KBM-7 (cell line): ENCODE results near the gene KDM3B.

ENCODE experiments used
- DNase-seq: peaks from one replicate; pipeline ENCODE4 v3.0.0-alpha.2; 2015
- in situ Hi-C: fragments of 300-500 bp; cut with MboI; formaldehyde crosslinking; loops from 2 replicates; pipeline ENCODE4 v1.14.3; 2020; ENCODE audit warnings: low sequenced_read_pairs, low pct_unique_long_range_greater_than_20kb, mixed read lengths

KDM3B gene

GRCh38 chr5:138344887-138345622, 7.4 kb upstream of the KDM3B start:
- DNase-seq = no peak
- in situ Hi-C loops = no loop called here

DNA sequence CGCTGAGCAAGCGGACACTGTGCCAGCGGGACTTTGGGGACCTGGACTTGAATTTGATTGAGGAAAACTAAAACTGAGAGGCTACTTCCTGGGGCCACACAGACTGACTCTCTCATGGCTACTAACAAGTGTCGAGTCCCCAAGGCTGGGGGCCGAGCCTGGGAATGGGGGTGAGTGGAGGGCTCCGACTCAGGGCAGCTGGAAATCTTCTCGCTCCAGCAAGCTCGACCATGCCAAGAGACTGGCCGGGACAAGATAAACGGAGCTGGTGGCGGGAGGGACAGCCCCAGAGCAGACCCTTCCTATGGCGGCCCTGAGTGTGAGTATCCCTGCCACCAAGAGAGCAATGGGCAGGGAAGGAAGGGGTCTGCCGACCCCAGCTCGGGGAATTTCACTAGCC, 5.6 kb upstream of the KDM3B start:
- DNase-seq = no peak
- in situ Hi-C loops = no loop called here

- in situ Hi-C loops = no loop called here
- DNase-seq = peak; percentile 31
Observed at GRCh38 chr5:138349852-138350562, 2.5 kb upstream of the KDM3B start.

DNA sequence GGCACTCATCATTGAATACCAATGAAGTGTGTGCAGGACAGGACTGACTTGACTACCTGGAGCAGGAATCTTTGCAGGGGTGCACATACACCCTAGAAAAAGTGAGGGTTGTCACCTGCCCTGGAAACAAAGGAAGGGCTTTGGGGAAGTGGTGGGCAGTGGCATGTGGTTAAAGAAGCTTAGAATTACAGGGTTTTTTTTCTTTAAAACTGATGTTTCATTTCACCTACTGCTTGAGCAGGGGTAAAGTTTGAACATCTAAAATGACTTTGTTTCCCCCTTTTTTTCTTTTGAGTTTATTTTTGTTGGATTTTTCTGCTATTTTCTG, 2.0 kb upstream of the KDM3B start:
- in situ Hi-C loops = no loop called here
- DNase-seq = peak; percentile 28

DNA sequence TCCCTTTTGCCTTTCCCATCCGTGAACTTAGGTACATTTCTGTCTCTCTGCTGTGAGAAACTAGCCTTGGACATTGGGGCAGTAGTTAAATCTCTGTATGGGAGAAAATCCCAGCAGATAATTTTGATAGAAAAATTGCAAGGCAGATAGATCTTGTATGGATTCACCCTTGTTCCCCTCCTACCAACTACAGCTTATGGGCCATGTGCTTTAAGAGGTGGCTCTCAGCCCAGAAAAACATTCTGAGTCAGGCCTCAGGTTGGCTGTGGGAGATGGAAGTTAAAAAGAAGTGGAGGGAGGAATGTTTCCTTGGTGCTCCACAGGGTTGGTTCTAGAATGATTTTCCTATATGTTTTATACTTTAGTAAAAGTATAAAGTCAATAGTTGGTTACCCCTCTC, 1.4 kb upstream of the KDM3B start:
- DNase-seq = no peak
- in situ Hi-C loops = no loop called here

DNA sequence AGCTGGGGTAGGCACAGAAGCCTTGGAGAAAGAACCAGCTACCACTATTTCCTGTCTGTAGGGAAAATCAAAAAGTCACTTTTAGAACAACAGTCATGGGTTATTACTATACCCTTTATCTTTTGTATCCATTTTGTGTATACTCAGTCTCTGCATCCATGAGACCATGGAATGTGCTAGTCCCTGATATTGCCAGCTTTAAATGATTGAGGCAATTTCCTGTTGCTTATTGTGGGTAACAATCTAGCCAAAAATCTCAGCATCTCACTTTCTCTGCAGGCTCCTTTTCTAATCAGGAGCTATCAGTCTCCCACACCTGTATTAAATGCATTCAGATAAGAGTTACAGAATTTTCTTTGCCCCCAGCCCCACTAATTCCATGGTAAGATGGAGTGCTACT, 968 bp upstream of the KDM3B start:
- in situ Hi-C loops = no loop called here
- no peak for DNase-seq

DNA sequence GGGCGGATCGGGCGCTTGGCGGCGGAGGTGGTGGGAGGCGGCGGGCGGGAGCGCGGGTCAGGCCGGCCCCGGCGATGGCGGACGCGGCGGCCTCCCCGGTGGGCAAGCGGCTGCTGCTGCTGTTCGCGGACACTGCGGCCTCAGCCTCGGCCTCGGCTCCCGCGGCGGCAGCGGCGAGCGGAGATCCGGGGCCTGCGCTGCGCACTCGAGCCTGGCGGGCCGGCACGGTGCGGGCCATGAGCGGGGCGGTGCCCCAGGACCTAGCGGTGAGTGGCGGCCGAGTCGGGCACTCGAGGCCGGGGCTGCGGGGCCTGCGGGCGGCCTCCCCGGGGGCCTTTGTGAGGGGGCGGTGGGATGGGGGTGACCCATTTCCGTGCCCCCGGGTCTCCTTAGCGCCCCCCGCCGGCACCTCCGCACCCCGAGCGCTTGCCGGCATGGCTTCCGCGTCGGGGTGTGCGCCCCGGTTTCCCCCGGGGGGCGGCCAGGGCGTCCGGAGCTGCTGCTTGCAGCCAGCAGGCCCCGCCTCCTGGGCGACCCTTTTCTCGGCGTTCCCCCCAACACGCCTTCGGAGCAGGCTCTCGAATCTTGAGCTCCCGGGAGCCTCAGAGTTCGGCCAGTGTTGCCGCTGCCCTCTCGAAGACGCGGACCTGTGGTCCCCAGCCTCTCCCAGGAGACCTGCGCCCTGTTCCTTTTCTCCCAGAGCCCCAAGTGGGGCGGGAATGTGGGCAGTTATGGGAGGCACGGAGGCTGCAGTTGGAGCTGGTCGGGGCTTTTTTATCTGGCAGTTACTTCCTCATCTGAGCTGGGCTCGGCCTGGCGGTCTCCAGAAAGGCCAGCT, 456 bp downstream of the KDM3B start:
- peak; percentile 87 for DNase-seq
- in situ Hi-C loops = no loop called here

DNA sequence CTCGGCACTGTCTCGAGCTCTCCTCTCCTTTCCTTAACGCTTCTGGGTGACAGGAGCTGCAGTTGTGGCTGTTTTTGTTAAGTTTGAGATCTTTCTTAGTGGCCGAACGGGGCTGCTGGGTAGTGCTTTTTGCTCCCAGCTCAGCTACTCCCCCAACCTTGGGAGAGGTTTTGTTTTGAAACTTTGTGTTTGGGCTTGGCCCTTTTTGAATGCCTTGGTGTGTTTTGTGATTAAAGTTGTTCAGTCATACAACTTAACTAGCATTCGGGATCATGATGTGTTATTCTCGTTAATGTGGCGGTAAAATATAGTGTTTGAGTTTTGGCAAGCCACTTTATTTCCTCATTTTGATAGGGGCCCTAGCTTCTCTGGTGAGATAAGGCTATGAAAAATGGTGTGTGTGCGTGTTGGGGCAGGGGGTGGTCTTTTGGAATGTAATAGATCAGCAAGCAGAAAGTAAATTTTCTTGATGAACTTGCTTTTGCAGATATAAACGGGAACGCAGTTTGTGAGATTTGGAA, 1.1 kb downstream of the KDM3B start:
- DNase-seq = no peak
- in situ Hi-C loops = no loop called here

GRCh38 chr5:138354387-138354786, 1.9 kb downstream of the KDM3B start:
- DNase-seq = no peak
- in situ Hi-C loops = no loop called here

DNA sequence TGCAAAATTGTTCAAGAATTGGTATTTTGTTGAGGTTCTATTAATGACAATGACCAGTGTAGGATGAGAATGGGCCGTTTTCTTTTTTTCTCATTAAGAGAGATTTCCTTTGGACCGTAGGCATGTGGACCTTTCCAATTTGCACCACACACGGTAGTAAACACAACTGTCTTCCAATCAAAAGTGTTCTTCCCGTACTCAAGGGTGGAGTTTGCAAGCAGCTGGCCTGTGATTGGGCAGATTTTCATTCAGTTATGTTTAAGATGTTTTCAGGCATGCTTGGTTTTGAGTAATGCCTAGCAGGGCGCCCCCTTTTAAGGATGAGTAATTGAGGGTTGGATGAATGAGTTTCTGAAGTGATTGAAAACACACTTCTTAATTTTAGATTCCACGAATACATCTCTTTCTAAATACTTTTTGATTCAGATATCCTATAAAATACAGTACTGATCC, 2.5 kb downstream of the KDM3B start:
- peak; percentile 75 for DNase-seq
- in situ Hi-C loops = no loop called here

GRCh38 chr5:138359621-138360020, 7.1 kb downstream of the KDM3B start:
- DNase-seq = no peak
- in situ Hi-C loops = no loop called here

DNA sequence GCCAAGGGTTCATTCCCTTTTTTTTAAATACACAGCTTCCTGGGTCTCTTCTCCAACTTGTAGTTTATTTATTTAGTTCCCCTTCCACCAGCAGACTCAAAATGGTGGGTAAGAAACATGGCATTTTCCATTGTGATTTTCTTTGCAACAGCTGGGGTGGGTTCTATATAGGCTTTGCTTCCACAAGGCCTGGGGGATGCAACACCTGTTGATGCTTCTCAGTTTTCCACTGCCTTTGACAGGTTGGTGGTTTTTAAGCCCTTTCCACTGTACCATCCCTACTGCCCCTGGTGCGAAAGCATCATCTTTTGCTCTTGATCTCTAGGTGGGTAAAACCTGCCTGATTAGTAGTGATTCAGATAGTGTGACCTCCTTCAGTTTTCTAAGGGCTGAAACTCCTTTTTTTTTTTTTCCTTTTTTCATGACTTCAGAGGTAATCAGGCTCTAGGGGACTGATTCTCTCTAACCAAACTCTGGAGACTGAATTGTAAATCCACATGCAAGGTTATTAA, 8.5 kb downstream of the KDM3B start:
- DNase-seq = no peak
- in situ Hi-C loops = no loop called here

DNA sequence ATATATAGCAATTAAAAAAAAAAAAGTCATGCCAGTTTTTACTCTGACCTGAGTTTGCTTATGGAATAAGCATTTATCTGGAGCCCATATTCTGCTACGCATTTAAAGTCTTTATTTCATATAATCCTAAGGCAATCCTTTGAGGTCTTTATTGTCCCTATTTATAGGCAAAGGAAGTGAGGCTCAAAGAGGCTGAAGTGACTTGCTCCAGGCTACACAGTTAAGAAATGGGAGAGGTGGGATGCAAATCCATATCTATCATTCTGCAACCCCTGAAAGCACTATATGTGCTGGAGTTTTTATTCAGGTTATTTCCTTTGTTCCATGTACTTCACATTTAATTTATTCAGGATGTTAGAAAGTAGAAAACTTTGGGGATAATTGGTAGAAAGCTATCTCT, 12.1 kb downstream of the KDM3B start:
- DNase-seq = no peak
- in situ Hi-C loops = no loop called here

- in situ Hi-C loops = no loop called here
- DNase-seq = no peak
Observed at GRCh38 chr5:138366632-138367382, 14.3 kb downstream of the KDM3B start.

DNA sequence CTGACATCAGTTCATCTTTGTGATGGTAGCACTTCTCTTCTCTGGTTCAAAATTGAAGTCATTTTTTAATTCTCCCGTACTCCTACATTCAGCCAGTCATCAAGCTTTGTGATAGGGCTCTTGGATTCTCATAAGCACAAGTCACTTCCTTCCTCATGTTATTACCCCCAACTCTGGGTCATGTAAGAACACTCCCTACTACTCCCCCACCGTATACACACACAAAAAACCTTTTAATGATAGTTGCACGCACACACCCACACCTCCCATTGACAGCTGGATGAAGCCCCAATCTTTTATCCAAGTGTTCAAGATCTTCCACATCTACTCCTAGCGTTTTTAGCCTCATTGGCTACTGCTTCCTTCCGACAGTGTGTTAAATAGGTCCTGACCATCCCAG, 16.8 kb downstream of the KDM3B start:
- in situ Hi-C loops = no loop called here
- peak; percentile 82 for DNase-seq

DNA sequence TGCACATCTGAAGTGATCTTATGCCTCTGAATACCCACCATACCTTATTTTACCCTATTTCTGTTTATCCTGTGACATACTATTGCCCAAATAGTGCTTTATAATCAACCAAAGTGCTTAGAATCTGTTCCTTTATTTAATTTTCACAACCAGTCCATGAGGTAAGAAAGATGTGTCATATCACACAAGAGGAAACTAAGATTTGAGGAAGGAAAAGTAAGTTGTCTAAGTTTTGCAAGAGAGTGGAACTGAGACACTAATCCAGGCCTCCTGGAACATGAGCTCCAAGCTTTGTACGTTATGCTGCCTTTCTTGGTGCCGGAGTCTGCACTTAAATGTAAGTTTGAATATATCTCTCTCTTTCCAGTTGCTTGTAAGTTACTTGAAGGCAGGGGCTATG, 17.2 kb downstream of the KDM3B start:
- peak; percentile 64 for DNase-seq
- in situ Hi-C loops = no loop called here

- in situ Hi-C loops = no loop called here
- no peak for DNase-seq
Observed at GRCh38 chr5:138370537-138370936, 18.1 kb downstream of the KDM3B start.

- in situ Hi-C loops = no loop called here
- DNase-seq = no peak
Observed at GRCh38 chr5:138371454-138371853, 19.0 kb downstream of the KDM3B start.

- in situ Hi-C loops = no loop called here
- no peak for DNase-seq
Observed at GRCh38 chr5:138372225-138372624, 19.7 kb downstream of the KDM3B start.
